Cardiac septum (tissue), 1 donor: ENCODE data around the gene CCDC150. TPM values are rescaled to one million over a fixed set of nuclear protein-coding genes. Genes with fewer than 3 reads are reported as not detected.
"Not testable (repeated sequence)": the region's sequence is repeated elsewhere in the genome, so short reads cannot be mapped to it uniquely, and the experiment has no call there.

Source experiments
- DNase-seq: peaks from one replicate; pipeline ENCODE4 v3.0.0-alpha.2; 2020; ENCODE audit warnings: low spot score
- intact Hi-C: fragments of 100-400 bp; cut with DNase I; formaldehyde crosslinking; loops from one replicate; pipeline ENCODE4 v1.14.0; 2022
- total RNA-seq: library from RNA; stranded (reverse); fragmentation: NEBNext Ultra II Directional; extraction: Animal tissue kit (Norgen Biotek cat#: 25700); gene quantifications from one replicate; pipeline ENCODE4 v1.2.1, GENCODE V29; 2021
- donor health status: DM: no; HTN: no; CAD: no.

The CCDC150 gene
- total RNA-seq, 1 donor from 2014 or later = 1.5 TPM

GRCh38 chr2:196617430-196617829, 22.1 kb upstream of the CCDC150 start:
- DNase-seq = no peak
- intact Hi-C loops = no loop called here

- intact Hi-C loops = no loop called here
- DNase-seq = no peak
Observed at GRCh38 chr2:196618661-196619060, 20.9 kb upstream of the CCDC150 start.

GRCh38 chr2:196630531-196630930, 9.0 kb upstream of the CCDC150 start:
- intact Hi-C loops = no loop called here
- DNase-seq = no peak

GRCh38 chr2:196635156-196635555, 4.4 kb upstream of the CCDC150 start:
- no peak for DNase-seq
- intact Hi-C loops = loop anchor here (5.0 kb wide), 1 partner anchor 162 kb away; the partner anchor contains the start of gene GTF3C3

- no peak for DNase-seq
- intact Hi-C loops = loop anchor here (5.0 kb wide), 1 partner anchor 159 kb away; the partner anchor contains the start of gene GTF3C3
Observed at GRCh38 chr2:196638765-196639164, 750 bp upstream of the CCDC150 start.

- intact Hi-C loops = no loop called here
- no peak for DNase-seq
Observed at GRCh38 chr2:196640031-196640548, 575 bp downstream of the CCDC150 start.

- intact Hi-C loops = no loop called here
- no peak for DNase-seq
Observed at GRCh38 chr2:196649202-196649601, 9.7 kb downstream of the CCDC150 start.

- DNase-seq = no peak
- intact Hi-C loops = no loop called here
Observed at GRCh38 chr2:196651387-196652094, 12.0 kb downstream of the CCDC150 start.

- DNase-seq = no peak
- intact Hi-C loops = no loop called here
Observed at GRCh38 chr2:196652869-196653268, 13.4 kb downstream of the CCDC150 start.

- no peak for DNase-seq
- intact Hi-C loops = no loop called here
Observed at GRCh38 chr2:196653843-196654242, 14.3 kb downstream of the CCDC150 start.

GRCh38 chr2:196655761-196656160, 16.2 kb downstream of the CCDC150 start:
- intact Hi-C loops = no loop called here
- no peak for DNase-seq

GRCh38 chr2:196657333-196657732, 17.8 kb downstream of the CCDC150 start:
- DNase-seq = no peak
- intact Hi-C loops = no loop called here

GRCh38 chr2:196659844-196660243, 20.3 kb downstream of the CCDC150 start:
- DNase-seq = no peak
- intact Hi-C loops = no loop called here

- no peak for DNase-seq
- intact Hi-C loops = no loop called here
Observed at GRCh38 chr2:196660244-196660643, 20.7 kb downstream of the CCDC150 start.

- intact Hi-C loops = no loop called here
- no peak for DNase-seq
Observed at GRCh38 chr2:196670342-196670741, 30.8 kb downstream of the CCDC150 start.

GRCh38 chr2:196675963-196676362, 36.4 kb downstream of the CCDC150 start:
- no peak for DNase-seq
- intact Hi-C loops = no loop called here

- intact Hi-C loops = no loop called here
- DNase-seq = no peak
Observed at GRCh38 chr2:196677404-196677803, 37.9 kb downstream of the CCDC150 start.

- intact Hi-C loops = no loop called here
Observed at GRCh38 chr2:196679368-196679767, 39.9 kb downstream of the CCDC150 start.

GRCh38 chr2:196681510-196681909, 42.0 kb downstream of the CCDC150 start:
- intact Hi-C loops = no loop called here
- no peak for DNase-seq

More at GRCh38 chr2:196679368-196679767, 39.9 kb downstream of the CCDC150 start:
- DNase-seq = no peak

- DNase-seq = no peak
- intact Hi-C loops = no loop called here
Observed at GRCh38 chr2:196685792-196686191, 46.3 kb downstream of the CCDC150 start.

GRCh38 chr2:196686737-196687136, 47.2 kb downstream of the CCDC150 start:
- intact Hi-C loops, DNase-seq: not testable (repeated sequence)
